Measurements from ENCODE around the gene OSBPL10. TPM values are rescaled to one million over a fixed set of nuclear protein-coding genes. Genes with fewer than 3 reads are reported as not detected.

Gene OSBPL10
- total RNA-seq, 1 donor from 2014 or later = 20.5 TPM

- DNase-seq (ENCODE audit: low read depth) = no peak
- no peak for FAIRE-seq
- Histone ChIP-seq H3K4me3 (ENCODE audit: low read depth, low read length) (no peak overlapping the region), H3K36me3 (ENCODE audit: control insufficient read depth, insufficient read depth, low read length) (no peaks in the 10 kb centered on the region), H3K27me3 (ENCODE audit: control insufficient read depth, insufficient read depth, low read length) (no peaks in the 10 kb centered on the region)
- no peak for TF ChIP-seq CTCF (IDR thresholded peaks at IDR 0.05; ENCODE audit: insufficient read depth, low read length, severe bottlenecking)
Measured at GRCh38 chr3:31636694-31637442, 344.2 kb downstream of the OSBPL10 start.

GRCh38 chr3:31636049-31636448, 345.0 kb downstream of the OSBPL10 start:
- no peak for TF ChIP-seq CTCF (IDR thresholded peaks at IDR 0.05; ENCODE audit: insufficient read depth, low read length, severe bottlenecking)
- H3K36me3 ChIP-seq (ENCODE audit: control insufficient read depth, insufficient read depth, low read length) = no peaks in the 10 kb centered on the region
- FAIRE-seq = no peak
- DNase-seq (ENCODE audit: low read depth) = no peak
- H3K4me3 ChIP-seq (ENCODE audit: low read depth, low read length) = no peak overlapping the region
- H3K27me3 ChIP-seq (ENCODE audit: control insufficient read depth, insufficient read depth, low read length) = no peaks in the 10 kb centered on the region

- Histone ChIP-seq H3K4me3 (ENCODE audit: low read depth, low read length) (no peak overlapping the region), H3K36me3 (ENCODE audit: control insufficient read depth, insufficient read depth, low read length) (no peaks in the 10 kb centered on the region), H3K27me3 (ENCODE audit: control insufficient read depth, insufficient read depth, low read length) (no peaks in the 10 kb centered on the region)
- FAIRE-seq = no peak
- DNase-seq (ENCODE audit: low read depth) = no peak
- no peak for TF ChIP-seq CTCF (IDR thresholded peaks at IDR 0.05; ENCODE audit: insufficient read depth, low read length, severe bottlenecking)
Measured at GRCh38 chr3:31635545-31635944, 345.5 kb downstream of the OSBPL10 start.

GRCh38 chr3:31634476-31634875, 346.6 kb downstream of the OSBPL10 start:
- FAIRE-seq = no peak
- Histone ChIP-seq H3K27me3 (ENCODE audit: control insufficient read depth, insufficient read depth, low read length) (no peaks in the 10 kb centered on the region), H3K36me3 (ENCODE audit: control insufficient read depth, insufficient read depth, low read length) (peaks cover 2% of the 10 kb centered on the region), H3K4me3 (ENCODE audit: low read depth, low read length) (no peak overlapping the region)
- DNase-seq (ENCODE audit: low read depth) = peak; percentile 42
- no peak for TF ChIP-seq CTCF (IDR thresholded peaks at IDR 0.05; ENCODE audit: insufficient read depth, low read length, severe bottlenecking)

- H3K4me3 ChIP-seq (ENCODE audit: low read depth, low read length) = no peak overlapping the region
- no peaks in the 10 kb centered on the region for H3K27me3 ChIP-seq (ENCODE audit: control insufficient read depth, insufficient read depth, low read length)
- peaks cover 6% of the 10 kb centered on the region for H3K36me3 ChIP-seq (ENCODE audit: control insufficient read depth, insufficient read depth, low read length)
- no peak for FAIRE-seq
- no peak for TF ChIP-seq CTCF (IDR thresholded peaks at IDR 0.05; ENCODE audit: insufficient read depth, low read length, severe bottlenecking)
- no peak for DNase-seq (ENCODE audit: low read depth)
Measured at GRCh38 chr3:31629054-31629453, 352.0 kb downstream of the OSBPL10 start.

GRCh38 chr3:31625358-31625757, 355.7 kb downstream of the OSBPL10 start:
- TF ChIP-seq CTCF (IDR thresholded peaks at IDR 0.05; ENCODE audit: insufficient read depth, low read length, severe bottlenecking) = no peak
- H3K27me3 ChIP-seq (ENCODE audit: control insufficient read depth, insufficient read depth, low read length) = no peaks in the 10 kb centered on the region
- DNase-seq (ENCODE audit: low read depth) (no peak), FAIRE-seq (no peak)
- no peak overlapping the region for H3K4me3 ChIP-seq (ENCODE audit: low read depth, low read length)
- H3K36me3 ChIP-seq (ENCODE audit: control insufficient read depth, insufficient read depth, low read length) = peaks cover 7% of the 10 kb centered on the region
